Measurements from ENCODE around the gene HMX3. TPM values are rescaled to one million over a fixed set of nuclear protein-coding genes. Genes with fewer than 3 reads are reported as not detected.

Gene HMX3
- total and polyA plus RNA-seq, 2 of the 8 experiments (the other 6 are each of a cell fraction or from before 2014, with no cell fraction given) = 0.05 TPM; not detected in 1

DNA sequence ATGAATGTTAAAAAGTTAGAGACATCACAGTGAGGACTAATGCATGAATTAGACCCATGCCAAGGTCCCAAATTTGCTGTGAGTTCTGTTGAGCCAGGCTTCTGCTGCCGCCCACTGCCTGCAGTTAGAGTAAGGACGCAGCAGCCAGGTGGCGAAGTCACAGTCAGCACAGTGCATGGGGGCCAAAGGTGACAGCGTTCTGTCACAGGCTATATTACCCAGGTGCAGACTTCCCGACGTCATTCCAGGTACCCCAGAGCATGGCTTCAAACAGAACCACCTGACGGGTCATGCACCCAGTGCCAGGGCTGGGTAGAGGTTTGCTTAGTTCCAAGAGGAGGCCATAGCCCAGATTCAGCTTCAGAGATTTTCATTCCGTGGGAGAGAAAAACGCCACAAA lies 33.9 kb upstream of the HMX3 start:
- Histone ChIP-seq H3K9me3 (ENCODE audit: insufficient read depth in 2 of 2, low read depth in 1 of 2, low read length in 1 of 2) (no peaks in the 10 kb centered on the region), H3K23me2 (ENCODE audit: low read depth, low read length) (no peaks in the 10 kb centered on the region), H3K79me2 (ENCODE audit: control insufficient read depth in 1 of 2, insufficient read depth in 2 of 2, low read length in 2 of 2) (no peaks in the 10 kb centered on the region), H2BK120ac (replicated peaks; ENCODE audit: low read depth, low read length) (no peak overlapping the region), H3K56ac (replicated peaks; ENCODE audit: insufficient read length, low read depth, low read length) (no peak overlapping the region), H3K27me3 (replicated peaks in 1 of 4; ENCODE audit: control insufficient read depth in 3 of 4, extremely low read depth in 1 of 4, insufficient read depth in 3 of 4, low read length in 3 of 4) (no peaks in the 10 kb centered on the region), H2AFZ (ENCODE audit: low read length) (no peak overlapping the region), H4K91ac (replicated peaks; ENCODE audit: insufficient read length, low read length) (peak overlapping the region; percentile 91), H4K20me1 (replicated peaks in 1 of 2; ENCODE audit: control insufficient read depth in 1 of 2, insufficient read depth in 2 of 2, low read length in 2 of 2) (no peaks in the 10 kb centered on the region), H3K79me1 (ENCODE audit: low read depth, low read length) (no peaks in the 10 kb centered on the region), H3K23ac (ENCODE audit: insufficient read length) (no peak overlapping the region), H3K27ac (ENCODE audit: low read depth, low read length) (no peak overlapping the region), H2BK5ac (ENCODE audit: low read depth, low read length) (peak overlapping the region; percentile 20; the same call in 1 of the 2 replicates), H3K14ac (ENCODE audit: insufficient read length) (no peak overlapping the region), H2BK12ac (ENCODE audit: low read depth, low read length) (peak overlapping the region; percentile 13; the same call in 1 of the 2 replicates), H2BK20ac (ENCODE audit: low read length) (no peak overlapping the region), H3K4me1 (replicated peaks in 1 of 4; ENCODE audit: control insufficient read depth in 3 of 4, insufficient read depth in 4 of 4, low read length in 3 of 4) (peaks cover 0 to 4% (median 2%) of the 10 kb centered on the region in 4 experiments; a peak in 3 of 7 replicates), H3K4me3 (ENCODE audit: extremely low read depth in 1 of 4, insufficient read depth in 2 of 4, low read depth in 3 of 4, low read length in 4 of 4) (no peak overlapping the region), H3K18ac (ENCODE audit: extremely low read depth, low read length) (no peak overlapping the region), H3K4ac (replicated peaks; ENCODE audit: insufficient read length, low read depth, low read length) (no peak overlapping the region), H4K5ac (ENCODE audit: insufficient read length, low read depth, low read length) (no peak overlapping the region), H3K4me2 (ENCODE audit: insufficient read depth in 1 of 2, low read depth in 2 of 2, low read length in 2 of 2) (no peak overlapping the region), H3K9ac (replicated peaks in 1 of 4; ENCODE audit: extremely low read depth in 1 of 4, low read depth in 3 of 4, low read length in 3 of 4) (no peak overlapping the region), H2BK15ac (ENCODE audit: low read length) (no peak overlapping the region), H2AK5ac (ENCODE audit: low read depth, low read length) (no peak overlapping the region), H4K8ac (ENCODE audit: extremely low read depth, insufficient read depth, low read length) (no peak overlapping the region), H3K36me3 (ENCODE audit: control insufficient read depth in 2 of 4, insufficient read depth in 4 of 4, low read length in 3 of 4) (no peaks in the 10 kb centered on the region)
- POLR2A ChIA-PET (ENCODE audit: partially characterized antibody) = no interaction called here
- WGBS, 2 experiments (ENCODE audit: extremely low coverage in 1 of 2, insufficient coverage in 1 of 2, insufficient read length in 1 of 2, insufficient replicate concordance in 2 of 2, low coverage in 1 of 2, low lambda C conversion rate in 2 of 2, missing lambda C conversion rate in 1 of 2) = 86% methylated on average over 9 of the region's 9 CpGs; no CpG with 5 or more reads in 1 of the 2 experiments
- CTCF ChIA-PET (ENCODE audit: partially characterized antibody) = interaction anchor here (0.9 to 1.6 kb wide), 4 partner anchors 13 to 56 kb away, joined by 3 to 7 read pairs (median 4); no protein-coding TSS in a partner anchor
- DNase-seq (ENCODE audit: low read depth in 1 of 2, low spot score in 2 of 2) = no peak
- no peak for FAIRE-seq
- TF ChIP-seq BACH1 (IDR thresholded peaks at IDR 0.05; ENCODE audit: low read length) (no peak), TBP (IDR thresholded peaks at IDR 0.05; ENCODE audit: low read depth, low read length) (no peak), ASH2L (IDR thresholded peaks at IDR 0.05; ENCODE audit: low read length) (no peak), JUN (IDR thresholded peaks at IDR 0.05; ENCODE audit: low read depth, low read length) (no peak), KDM1A (IDR thresholded peaks at IDR 0.05; ENCODE audit: borderline replicate concordance, low read length) (no peak), CTBP2 (IDR thresholded peaks at IDR 0.05; ENCODE audit: borderline replicate concordance, insufficient read depth, insufficient read length, low read length) (no peak), YY1 (IDR thresholded peaks at IDR 0.05; ENCODE audit: low read depth, low read length) (no peak), EGR1 (IDR thresholded peaks at IDR 0.05; ENCODE audit: borderline replicate concordance, low read depth, low read length) (no peak), EP300 (IDR thresholded peaks at IDR 0.05; ENCODE audit: borderline replicate concordance in 1 of 2, low read depth in 2 of 2, low read length in 2 of 2) (no peak), TAF1 (IDR thresholded peaks at IDR 0.05; ENCODE audit: low read depth, low read length) (no peak), HDAC6 (IDR thresholded peaks at IDR 0.05; ENCODE audit: low read depth, low read length) (no peak)
- TF ChIP-seq, protein P1, sequence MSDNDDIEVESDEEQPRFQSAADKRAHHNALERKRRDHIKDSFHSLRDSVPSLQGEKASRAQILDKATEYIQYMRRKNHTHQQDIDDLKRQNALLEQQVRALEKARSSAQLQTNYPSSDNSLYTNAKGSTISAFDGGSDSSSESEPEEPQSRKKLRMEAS (IDR thresholded peaks at IDR 0.05) = no peak
